GM23338 (cell line): Measurements from ENCODE around the gene KRAS. TPM values are rescaled to one million over a fixed set of nuclear protein-coding genes. Genes with fewer than 3 reads are reported as not detected.

Experiments used
- ATAC-seq: fragments of 200-7000 bp; cut with Tn5 transposase; 3 replicates; pipeline ENCODE4 v1.9.1; 2020
- DNase-seq: peaks from one replicate; pipeline ENCODE4 v3.0.0-alpha.2; 2015; ENCODE audit warnings: low spot score
- H2AFZ ChIP-seq: fragments of 200-600 bp; sonication (generic); 2 replicates; pipeline ENCODE4 v1.8.0; 2016; ENCODE audit warnings: antibody characterized with exemption, mild to moderate bottlenecking, moderate library complexity
- H3F3A ChIP-seq: fragments of 200-600 bp; sonication (generic); replicated peaks from 2 replicates; pipeline ENCODE4 v1.8.0; 2017; ENCODE audit warnings: antibody characterized with exemption, mixed run types, low read depth
- H3K27ac ChIP-seq: fragments of 200-600 bp; sonication (generic); 2 replicates; pipeline ENCODE4 v1.6.1; 2016; ENCODE audit warnings: low read depth
- H3K27me3 ChIP-seq: fragments of 200-600 bp; sonication (generic); 2 replicates; pipeline ENCODE4 v1.8.0; 2016; ENCODE audit warnings: mild to moderate bottlenecking, mixed run types, moderate library complexity; ENCODE audit not compliant: insufficient read depth
- H3K36me3 ChIP-seq: fragments of 200-600 bp; sonication (generic); 2 replicates; pipeline ENCODE4 v1.8.0; 2016; ENCODE audit warnings: mild to moderate bottlenecking; ENCODE audit not compliant: insufficient read depth
- H3K4me1 ChIP-seq: fragments of 200-600 bp; sonication (generic); 2 replicates; pipeline ENCODE4 v1.8.0; 2016; ENCODE audit warnings: mild to moderate bottlenecking, moderate library complexity; ENCODE audit not compliant: insufficient read depth
- H3K4me2 ChIP-seq: fragments of 200-600 bp; sonication (generic); 2 replicates; pipeline ENCODE4 v1.7.1; 2017; ENCODE audit warnings: mixed run types
- H3K4me3 ChIP-seq: fragments of 200-600 bp; sonication (generic); 2 replicates; pipeline ENCODE4 v1.6.1; 2016; ENCODE audit warnings: mixed run types
- H3K79me2 ChIP-seq: fragments of 200-600 bp; sonication (generic); replicated peaks from 2 replicates; pipeline ENCODE4 v1.8.0; 2017; ENCODE audit warnings: mild to moderate bottlenecking; ENCODE audit not compliant: insufficient read depth
- H3K9me2 ChIP-seq: fragments of 200-600 bp; sonication (generic); 2 replicates; pipeline ENCODE4 v1.8.0; 2017; ENCODE audit not compliant: insufficient read depth
- H4K20me1 ChIP-seq: fragments of 200-600 bp; sonication (generic); replicated peaks from 2 replicates; pipeline ENCODE4 v1.8.0; 2017; ENCODE audit warnings: mild to moderate bottlenecking; ENCODE audit not compliant: insufficient read depth
- H3K27ac Mint-ChIP-seq: 2 replicates; pipeline ENCODE4 v1.8.0; 2020; ENCODE audit warnings: inconsistent platforms, mild to moderate bottlenecking, moderate library complexity, mixed read lengths
- H3K27me3 Mint-ChIP-seq: 3 replicates; pipeline ENCODE4 v1.8.0; 2022; ENCODE audit warnings: low read depth, mild to moderate bottlenecking, moderate library complexity, mixed read lengths, inconsistent platforms; ENCODE audit not compliant: insufficient read depth, poor library complexity
- H3K36me3 Mint-ChIP-seq: 3 replicates; pipeline ENCODE4 v1.8.0; 2021; ENCODE audit warnings: low read depth, mild to moderate bottlenecking, inconsistent platforms, moderate library complexity, mixed read lengths
- H3K4me1 Mint-ChIP-seq: 3 replicates; pipeline ENCODE4 v1.8.0; 2020; ENCODE audit warnings: mild to moderate bottlenecking, inconsistent platforms, mixed read lengths
- H3K4me3 Mint-ChIP-seq: 3 replicates; pipeline ENCODE4 v1.8.0; 2021; ENCODE audit warnings: moderate library complexity, mild to moderate bottlenecking, inconsistent platforms, mixed read lengths
- H3K9me3 Mint-ChIP-seq: 3 replicates; pipeline ENCODE4 v1.8.0; 2020; ENCODE audit warnings: moderate library complexity, mild to moderate bottlenecking, inconsistent platforms, mixed read lengths
- CREB1 ChIP-seq: fragments of 250-450 bp; sonication (Bioruptor Pico); IDR thresholded peaks from 2 replicates; pipeline ENCODE4 v1.5.0; 2020; ENCODE audit warnings: low read depth, mild to moderate bottlenecking, moderate library complexity
- EZH2phosphoT487 ChIP-seq: fragments of 200-600 bp; sonication (generic); IDR thresholded peaks from one replicate; pipeline ENCODE4 v1.8.1; 2018; ENCODE audit warnings: antibody characterized with exemption; ENCODE audit not compliant: unreplicated experiment
- JUNB ChIP-seq: IDR thresholded peaks from one replicate; pipeline ENCODE4 v1.6.1; 2016; ENCODE audit warnings: antibody characterized with exemption; ENCODE audit not compliant: unreplicated experiment
- NANOG ChIP-seq: IDR thresholded peaks from 2 replicates; pipeline ENCODE4 v1.6.1; 2016; ENCODE audit warnings: antibody characterized with exemption, borderline replicate concordance
- REST ChIP-seq: IDR thresholded peaks from one replicate; pipeline ENCODE4 v1.6.1; 2018; ENCODE audit warnings: antibody characterized with exemption; ENCODE audit not compliant: unreplicated experiment
- STAT1 ChIP-seq: IDR thresholded peaks from one replicate; pipeline ENCODE4 v1.6.1; 2016; ENCODE audit warnings: antibody characterized with exemption; ENCODE audit not compliant: unreplicated experiment
- ZNF331 ChIP-seq: fragments of 250-450 bp; sonication (Bioruptor Pico); IDR thresholded peaks from 2 replicates; pipeline ENCODE4 v1.5.0; 2020; ENCODE audit warnings: low read depth, mild to moderate bottlenecking, moderate library complexity
- polyA plus RNA-seq: library from polyadenylated mRNA; unstranded; fragments of >200 nt; fragmentation: Nextera tagmentation; extraction: Ambion mirVana; gene quantifications from 2 replicates; pipeline ENCODE4 v1.2.1, GENCODE V29; 2016
- total RNA-seq: library from RNA; depleted of rRNA; stranded (reverse); fragments of >200 nt; shearing (Covaris generic); gene quantifications from 2 replicates; pipeline ENCODE4 v1.2.3, GENCODE V29; 2014

KRAS gene
- total and polyA plus RNA-seq, 2 experiments from 2014 or later: 54.7 to 131 TPM

- H3K4me3 ChIP-seq: no peak overlapping the region
- no peaks in the 10 kb centered on the region for H3K9me3 Mint-ChIP-seq
- H3K27me3 Mint-ChIP-seq: peaks cover 4% of the 10 kb centered on the region
- no peaks in the 10 kb centered on the region for H3K36me3 Mint-ChIP-seq
- H3K9me2 ChIP-seq: no peaks in the 10 kb centered on the region
- no peak for TF ChIP-seq STAT1
- no peak for TF ChIP-seq EZH2phosphoT487
- no peak for TF ChIP-seq REST
- TF ChIP-seq ZNF331 (CRISPR knock-in tag): no peak
- TF ChIP-seq JUNB: no peak
- TF ChIP-seq CREB1 (CRISPR knock-in tag): no peak
- TF ChIP-seq NANOG: no peak
- H3K27ac ChIP-seq: no peak overlapping the region
- no peak for DNase-seq
- H2AFZ ChIP-seq: no peak overlapping the region
- no peak overlapping the region for H3K4me2 ChIP-seq
- peaks cover 15% of the 10 kb centered on the region for H3K4me1 ChIP-seq
- H4K20me1 ChIP-seq: no peaks in the 10 kb centered on the region
- H3F3A ChIP-seq: no peaks in the 10 kb centered on the region
- no peaks in the 10 kb centered on the region for H3K36me3 ChIP-seq
- H3K4me1 Mint-ChIP-seq: peaks cover 24% of the 10 kb centered on the region
- H3K4me3 Mint-ChIP-seq: no peak overlapping the region
- H3K27ac Mint-ChIP-seq: no peak overlapping the region
- no peaks in the 10 kb centered on the region for H3K79me2 ChIP-seq
- no peaks in the 10 kb centered on the region for H3K27me3 ChIP-seq
- no peak for ATAC-seq
Measured at GRCh38 chr12:25262389-25263074, 11.8 kb upstream of the KRAS start.

DNA sequence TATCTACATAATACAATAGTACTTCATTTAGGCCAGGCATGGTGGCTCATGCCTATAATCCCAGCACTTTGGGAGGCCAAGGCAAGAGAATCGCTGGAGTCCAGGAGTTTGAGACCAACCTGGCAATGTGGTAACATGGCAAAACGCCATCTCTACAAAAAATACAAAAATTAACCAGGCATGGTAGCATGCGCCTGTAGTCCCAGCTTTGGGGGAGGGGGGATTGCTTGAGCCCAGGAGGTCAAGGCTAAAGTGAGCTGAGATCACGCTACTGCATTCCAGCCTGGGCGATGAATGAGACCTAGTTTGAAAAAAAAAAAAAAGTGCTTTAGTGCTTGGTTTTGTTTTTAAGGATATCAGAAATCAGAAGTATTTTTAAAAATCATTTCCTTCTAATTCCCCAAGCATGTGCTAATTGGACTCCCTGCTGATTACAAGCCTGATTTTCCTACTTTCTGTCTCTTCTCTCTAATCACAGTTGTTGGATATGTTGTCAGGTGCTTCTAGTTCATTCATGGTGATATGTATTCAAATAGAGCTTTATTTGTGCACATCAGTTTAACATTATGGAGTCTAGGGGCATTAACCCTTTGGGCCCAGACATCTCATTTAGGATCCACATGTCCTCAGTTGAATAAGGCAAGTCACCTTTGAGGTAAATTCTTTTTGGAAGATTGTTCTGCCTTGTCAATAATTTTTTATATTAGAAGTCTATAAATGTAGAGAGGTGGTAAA, 7.0 kb upstream of the KRAS start:
- no peak overlapping the region for H3K4me3 Mint-ChIP-seq
- H3K36me3 Mint-ChIP-seq: no peaks in the 10 kb centered on the region
- Histone ChIP-seq H3K4me3 (no peak overlapping the region), H3K27ac (no peak overlapping the region), H3K9me2 (no peaks in the 10 kb centered on the region), H3F3A (no peaks in the 10 kb centered on the region), H4K20me1 (no peaks in the 10 kb centered on the region), H3K4me2 (peak overlapping the region; percentile 37), H3K79me2 (no peaks in the 10 kb centered on the region), H3K27me3 (peaks cover 4% of the 10 kb centered on the region; the same call in 1 of the 2 replicates), H3K4me1 (peaks cover 18% of the 10 kb centered on the region), H2AFZ (peak overlapping the region; percentile 95), H3K36me3 (no peaks in the 10 kb centered on the region)
- peaks cover 2% of the 10 kb centered on the region for H3K27me3 Mint-ChIP-seq
- ATAC-seq: peak; percentile 81
- peak overlapping the region; percentile 92; the same call in 1 of the 2 replicates for H3K27ac Mint-ChIP-seq
- no peaks in the 10 kb centered on the region for H3K9me3 Mint-ChIP-seq
- peak; percentile 49 for DNase-seq
- peaks cover 22% of the 10 kb centered on the region for H3K4me1 Mint-ChIP-seq
- TF ChIP-seq REST: no peak
